PC-9 (cell line): ENCODE results near the gene BIRC5. TPM values are rescaled to one million over a fixed set of nuclear protein-coding genes. Genes with fewer than 3 reads are reported as not detected.

Source experiments
- BruUV-seq: library from RNA; stranded (reverse); fragments of 400-500 nt; replicated peaks from 2 replicates; lab custom pipeline; 2021; lab: Mats Ljungman, UMichigan
- CTCF ChIA-PET: fragments of 300-600 bp; sonication (Branson Sonifier 250); formaldehyde crosslinking; loops from one replicate; lab custom pipeline; 2022; ENCODE audit warnings: antibody characterized with exemption; lab: Charles Lee
- POLR2A ChIA-PET: fragments of 300-600 bp; sonication (Branson Sonifier 250); formaldehyde crosslinking; loops from one replicate; lab custom pipeline; 2022; ENCODE audit warnings: antibody characterized with exemption; ENCODE audit not compliant: unreplicated experiment; lab: Charles Lee
- DNase-seq, 2 experiments: peaks; one replicate each; pipeline versions ENCODE4 v3.0.0 to v3.0.0-alpha.2; 2015 to 2022; ENCODE audit warnings: mixed read lengths in 1 of 2
- H2AFZ ChIP-seq: fragments of 200-600 bp; sonication (generic); 2 replicates; pipeline ENCODE4 v1.8.1; 2017; ENCODE audit warnings: antibody characterized with exemption
- H3F3A ChIP-seq: fragments of 200-600 bp; sonication (generic); 2 replicates; pipeline ENCODE4 v1.8.1; 2017; ENCODE audit warnings: antibody characterized with exemption, mild to moderate bottlenecking, low read depth; ENCODE audit not compliant: insufficient read depth
- H3K27ac ChIP-seq: fragments of 200-600 bp; sonication (generic); 2 replicates; pipeline ENCODE4 v1.6.1; 2016; ENCODE audit warnings: mixed run types
- H3K27me3 ChIP-seq: fragments of 200-600 bp; sonication (generic); 2 replicates; pipeline ENCODE4 v1.6.1; 2016; ENCODE audit warnings: low read depth, mixed run types; ENCODE audit not compliant: insufficient read depth
- H3K36me3 ChIP-seq: fragments of 200-600 bp; sonication (generic); 2 replicates; pipeline ENCODE4 v1.6.1; 2016; ENCODE audit warnings: low read depth, mixed run types
- H3K4me1 ChIP-seq: fragments of 200-600 bp; sonication (generic); replicated peaks from 2 replicates; pipeline ENCODE4 v1.6.1; 2016; ENCODE audit warnings: mixed run types; ENCODE audit not compliant: insufficient read depth
- H3K4me2 ChIP-seq: fragments of 200-600 bp; sonication (generic); 2 replicates; pipeline ENCODE4 v1.6.1; 2017; ENCODE audit warnings: mixed run types
- H3K4me3 ChIP-seq: fragments of 200-600 bp; sonication (generic); 2 replicates; pipeline ENCODE4 v1.6.1; 2016; ENCODE audit warnings: mixed run types
- H3K79me2 ChIP-seq: fragments of 200-600 bp; sonication (generic); 2 replicates; pipeline ENCODE4 v1.6.1; 2017; ENCODE audit warnings: low read depth, mixed run types
- H3K9me2 ChIP-seq: fragments of 200-600 bp; sonication (generic); 2 replicates; pipeline ENCODE4 v1.8.1; 2017; ENCODE audit warnings: mild to moderate bottlenecking; ENCODE audit not compliant: insufficient read depth
- H3K9me3 ChIP-seq: fragments of 200-600 bp; sonication (generic); 2 replicates; pipeline ENCODE4 v1.8.1; 2016; ENCODE audit warnings: low read depth; ENCODE audit not compliant: insufficient read depth
- H4K20me1 ChIP-seq: fragments of 200-600 bp; sonication (generic); 2 replicates; pipeline ENCODE4 v1.8.1; 2017; ENCODE audit not compliant: insufficient read depth
- EZH2 ChIP-seq: fragments of 200-600 bp; sonication (generic); IDR thresholded peaks from 2 replicates; pipeline ENCODE4 v1.8.0; 2017; ENCODE audit warnings: antibody characterized with exemption, low read depth
- intact Hi-C: fragments of 100-400 bp; cut with micrococcal nuclease; formaldehyde crosslinking; loops from one replicate; pipeline ENCODE4 v1.10.0; 2022; ENCODE audit not compliant: unreplicated experiment
- total RNA-seq: library from RNA; stranded (reverse); gene quantifications from 2 replicates; pipeline ENCODE4 v1.2.3, GENCODE V29; 2021
- TF ChIP-seq, protein P1 (sequence below): fragments of 200-600 bp; sonication (generic); conservative IDR thresholded peaks from 2 replicates; pipeline ENCODE4 v1.6.1; 2017; ENCODE audit warnings: mixed run types, antibody characterized with exemption, mild to moderate bottlenecking, moderate library complexity

Gene BIRC5
- total RNA-seq, 1 experiment from 2014 or later: 91.0 TPM

DNA sequence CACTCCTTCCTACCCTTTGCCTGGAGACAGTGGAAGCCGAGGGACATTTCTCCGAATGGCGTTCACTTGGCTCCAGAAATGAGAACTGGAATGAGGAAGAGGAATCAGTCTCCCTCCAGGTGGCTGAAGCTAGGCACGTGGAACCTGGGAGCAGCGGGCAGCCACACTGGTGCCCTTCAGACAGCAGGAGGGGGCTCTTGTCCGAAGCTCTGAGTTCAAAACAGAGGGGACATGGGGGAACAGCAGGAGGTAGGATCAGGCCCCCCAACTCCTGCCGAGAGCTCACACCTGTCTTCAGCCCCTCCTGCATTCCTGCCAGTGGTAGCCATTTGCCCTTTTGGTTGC lies 58.8 kb downstream of the BIRC5 start:
- H3K27me3 ChIP-seq: peaks cover 8% of the 10 kb centered on the region
- BruUV-seq: no TSS peak
- POLR2A ChIA-PET: no interaction called here

DNA sequence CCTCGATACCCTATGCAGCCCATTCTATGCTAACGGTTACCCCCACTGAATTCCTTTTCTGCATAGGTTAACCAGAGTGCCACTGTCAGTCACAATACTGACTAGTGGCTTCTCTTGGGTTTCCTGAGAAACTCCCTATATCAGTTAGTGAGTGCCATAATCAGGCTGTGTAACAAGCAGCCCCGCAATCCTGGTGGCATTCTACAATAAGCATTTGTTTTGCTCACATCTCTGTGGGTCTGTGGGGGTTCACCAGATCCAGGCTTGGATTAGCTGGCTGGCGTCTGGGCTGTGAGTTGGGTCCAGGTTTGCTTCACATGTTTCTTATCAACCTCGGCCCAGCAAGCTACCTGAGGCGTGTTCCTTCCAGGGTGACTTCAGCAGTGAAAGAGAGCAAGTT lies 59.8 kb downstream of the BIRC5 start:
- no peak overlapping the region for H2AFZ ChIP-seq
- no peak overlapping the region for H3K27ac ChIP-seq
- intact Hi-C loops: loop anchor here (5.0 kb wide), 1 partner anchor 88 kb away; the partner anchor contains the start of gene SOCS3
- H3K79me2 ChIP-seq: no peaks in the 10 kb centered on the region
- no peaks in the 10 kb centered on the region for H3K9me2 ChIP-seq
- CTCF ChIA-PET: no interaction called here
- H3K27me3 ChIP-seq: peaks cover 8% of the 10 kb centered on the region
- no peaks in the 10 kb centered on the region for H3K4me1 ChIP-seq
- H3K4me3 ChIP-seq: no peak overlapping the region
- H4K20me1 ChIP-seq: no peaks in the 10 kb centered on the region
- no peaks in the 10 kb centered on the region for H3K36me3 ChIP-seq
- TF ChIP-seq, protein P1, sequence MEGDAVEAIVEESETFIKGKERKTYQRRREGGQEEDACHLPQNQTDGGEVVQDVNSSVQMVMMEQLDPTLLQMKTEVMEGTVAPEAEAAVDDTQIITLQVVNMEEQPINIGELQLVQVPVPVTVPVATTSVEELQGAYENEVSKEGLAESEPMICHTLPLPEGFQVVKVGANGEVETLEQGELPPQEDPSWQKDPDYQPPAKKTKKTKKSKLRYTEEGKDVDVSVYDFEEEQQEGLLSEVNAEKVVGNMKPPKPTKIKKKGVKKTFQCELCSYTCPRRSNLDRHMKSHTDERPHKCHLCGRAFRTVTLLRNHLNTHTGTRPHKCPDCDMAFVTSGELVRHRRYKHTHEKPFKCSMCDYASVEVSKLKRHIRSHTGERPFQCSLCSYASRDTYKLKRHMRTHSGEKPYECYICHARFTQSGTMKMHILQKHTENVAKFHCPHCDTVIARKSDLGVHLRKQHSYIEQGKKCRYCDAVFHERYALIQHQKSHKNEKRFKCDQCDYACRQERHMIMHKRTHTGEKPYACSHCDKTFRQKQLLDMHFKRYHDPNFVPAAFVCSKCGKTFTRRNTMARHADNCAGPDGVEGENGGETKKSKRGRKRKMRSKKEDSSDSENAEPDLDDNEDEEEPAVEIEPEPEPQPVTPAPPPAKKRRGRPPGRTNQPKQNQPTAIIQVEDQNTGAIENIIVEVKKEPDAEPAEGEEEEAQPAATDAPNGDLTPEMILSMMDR: no peak
- no peak for TF ChIP-seq EZH2
- no peaks in the 10 kb centered on the region for H3K9me3 ChIP-seq
- no TSS peak for BruUV-seq
- no peaks in the 10 kb centered on the region for H3F3A ChIP-seq
- POLR2A ChIA-PET: no interaction called here
- no peak overlapping the region for H3K4me2 ChIP-seq
- no peak for DNase-seq

More for the DNA sequence above, 58.8 kb downstream of the BIRC5 start:
- H2AFZ ChIP-seq: 0 out of 2 replicates have a peak overlapping the region, but pooled peaks have one; percentile 43
- DNase-seq: no peak
- peak overlapping the region; percentile 59; the same call in 1 of the 2 replicates for H3K4me2 ChIP-seq
- peak overlapping the region; percentile 14; the same call in 1 of the 2 replicates for H3K4me3 ChIP-seq
- TF ChIP-seq, protein P1: no peak
- TF ChIP-seq EZH2: no peak
- H3K4me1 ChIP-seq: no peaks in the 10 kb centered on the region
- H3K27ac ChIP-seq: no peak overlapping the region
- CTCF ChIA-PET: interaction anchor here (0.6 to 0.7 kb wide), 3 partner anchors 14 to 24 kb away, joined by 3 to 8 read pairs (median 3); no protein-coding TSS in a partner anchor
- H3K9me2 ChIP-seq: no peaks in the 10 kb centered on the region
- no peaks in the 10 kb centered on the region for H4K20me1 ChIP-seq
- no peaks in the 10 kb centered on the region for H3K36me3 ChIP-seq
- H3F3A ChIP-seq: no peaks in the 10 kb centered on the region
- intact Hi-C loops: loop anchor here (5.0 kb wide), 1 partner anchor 89 kb away; the partner anchor contains the start of gene SOCS3
- H3K79me2 ChIP-seq: no peaks in the 10 kb centered on the region
- H3K9me3 ChIP-seq: no peaks in the 10 kb centered on the region

Other genes starting within 250 kb of the BIRC5 start
- 97.7 and 116 TPM in 2 replicates for gene TMC6, start 85.5 kb upstream of the BIRC5 start, total RNA-seq
- 1.9 and 2.6 TPM in 2 replicates for gene TMC8, start 83.5 kb upstream of the BIRC5 start, total RNA-seq
- not detected in 2 replicates for gene C17orf99, start 67.9 kb upstream of the BIRC5 start, total RNA-seq
- 91.9 and 95.0 TPM in 2 replicates for gene SYNGR2, start 45.7 kb upstream of the BIRC5 start, total RNA-seq
- gene TK1, start 27.2 kb upstream of the BIRC5 start, total RNA-seq: 137 and 147 TPM in 2 replicates
- 30.4 and 43.6 TPM in 2 replicates for gene AFMID, start 26.9 kb upstream of the BIRC5 start, total RNA-seq
- gene TMEM235, start 17.4 kb downstream of the BIRC5 start, total RNA-seq: not detected in 2 replicates
- gene SOCS3, start 145.8 kb downstream of the BIRC5 start, total RNA-seq: 20.7 and 21.7 TPM in 2 replicates
- gene PGS1, start 164.4 kb downstream of the BIRC5 start, total RNA-seq: 37.7 and 40.2 TPM in 2 replicates